Stimulated activated CD4-positive, alpha-beta T cell treated with anti-CD3 and anti-CD28 coated beads, Interleukin-1b, Interleukin-23, amount 100 ng/mL, for 4 hours (primary cell): ENCODE measurements around the gene IRX2.

Experiments
- DNase-seq, 2 donors: peaks; one replicate each; pipeline ENCODE4 v3.0.0-alpha.2; 2020; ENCODE audit warnings: low read depth in 2 of 2

The IRX2 gene

GRCh38 chr5:2741956-2742355 lies 9.5 kb downstream of the IRX2 start:
- DNase-seq, result no peak

DNA sequence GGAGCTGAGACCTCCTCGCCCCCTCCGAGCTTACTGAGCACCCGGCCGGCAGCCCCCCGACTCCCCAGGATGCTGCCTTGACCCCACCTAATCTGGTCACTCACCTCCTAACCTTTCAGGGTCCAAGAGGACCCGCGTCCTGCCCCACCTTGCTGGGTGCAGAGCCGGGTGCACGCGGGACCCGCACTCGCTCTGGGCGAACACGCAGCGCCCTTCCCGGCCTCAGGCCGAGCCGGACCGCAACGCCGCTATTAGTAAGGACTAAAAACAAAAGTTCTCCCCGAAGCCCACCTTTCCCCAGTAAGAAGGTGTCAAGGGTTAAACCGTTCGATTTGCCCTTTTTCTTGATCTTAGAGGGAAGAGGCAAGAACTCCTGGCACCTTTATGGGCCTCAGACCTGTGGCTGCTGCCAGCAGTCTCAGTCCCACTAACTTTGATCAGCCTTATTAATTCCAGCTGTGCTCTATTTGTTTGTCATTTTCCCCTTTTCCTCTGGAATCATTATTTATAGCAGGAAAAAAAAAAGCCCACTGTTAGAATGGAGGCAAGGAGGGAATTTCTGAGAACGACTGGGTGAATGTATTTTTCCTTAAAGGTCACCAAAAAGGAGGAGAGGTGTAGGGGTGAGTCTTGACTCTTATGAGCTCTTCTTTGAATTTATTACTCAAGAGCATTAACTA lies 10.5 kb downstream of the IRX2 start:
- DNase-seq, result no peak

DNA sequence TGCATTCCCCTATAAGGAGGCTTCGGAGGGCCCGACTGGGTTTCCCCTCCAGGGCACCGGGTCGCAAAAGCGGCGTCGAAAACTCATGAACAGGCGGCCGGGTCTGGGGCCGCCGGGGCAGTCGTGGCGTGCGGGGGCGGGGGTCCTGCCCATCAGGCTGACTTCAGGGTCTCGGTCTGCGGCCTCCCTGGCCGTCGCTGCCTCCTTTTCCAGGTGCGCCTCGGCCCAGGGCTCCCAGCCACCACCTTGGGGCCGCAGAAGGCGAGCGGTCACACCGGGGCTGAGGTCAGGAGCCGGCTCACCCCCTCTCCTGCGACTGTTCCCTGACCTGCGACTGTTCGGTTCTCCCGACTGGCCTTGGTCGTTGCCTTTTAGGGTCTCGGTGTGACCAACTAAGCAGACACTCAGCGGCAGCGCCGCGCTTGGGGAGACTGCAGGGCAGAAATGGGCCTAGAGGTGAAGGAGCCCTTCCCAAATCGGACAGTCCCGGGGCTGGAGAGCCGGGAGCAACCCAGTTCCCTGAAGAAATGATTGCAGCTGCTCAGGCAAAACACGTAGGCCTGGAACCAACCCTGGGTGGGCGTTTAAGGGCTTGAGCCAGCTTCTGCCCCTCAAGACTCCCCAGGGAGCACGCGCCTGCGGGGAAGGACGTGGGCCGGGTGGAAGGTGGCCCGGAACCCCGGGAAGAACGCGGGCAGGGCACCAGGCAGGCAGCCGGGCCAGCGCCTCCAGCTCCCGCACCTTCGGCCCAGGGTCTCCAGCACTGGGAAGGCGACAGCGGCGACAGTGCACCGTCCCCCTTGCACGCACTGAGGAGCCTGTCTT lies 11.2 kb downstream of the IRX2 start:
- no peak for DNase-seq

DNA sequence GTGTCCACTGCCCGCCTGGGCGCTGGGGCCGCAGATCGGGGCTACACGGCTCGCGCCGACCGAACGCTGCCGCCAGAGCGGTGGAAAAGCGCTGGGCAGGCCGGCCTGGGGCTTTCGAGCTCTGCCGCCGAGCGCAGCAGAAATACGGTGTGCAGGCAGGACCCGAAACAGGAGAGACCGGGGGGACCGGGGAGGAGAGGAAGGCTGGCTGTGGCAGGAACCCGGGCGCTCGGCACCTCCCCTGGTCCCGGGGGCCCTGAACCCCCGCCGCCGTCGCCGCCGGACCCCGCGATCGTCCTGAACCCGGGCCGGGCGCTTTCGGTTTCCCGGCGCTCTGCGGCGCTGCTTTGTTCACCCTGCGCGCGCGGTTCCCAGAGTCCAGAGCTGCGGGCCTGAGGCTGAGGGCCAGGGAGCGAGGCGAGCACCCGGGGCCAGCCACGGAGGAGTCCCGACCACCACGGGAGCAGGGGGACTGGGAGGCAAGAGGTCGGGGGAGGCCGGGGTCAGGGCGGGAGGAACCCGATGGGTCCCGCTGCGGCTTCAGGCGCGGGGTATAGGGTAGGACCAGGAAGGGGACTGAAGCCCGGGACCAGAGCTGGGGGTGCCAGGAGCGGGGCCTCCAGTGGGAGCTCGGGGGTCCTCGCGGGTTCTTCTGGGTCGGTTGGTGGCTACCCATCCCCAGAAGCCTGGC lies 12.0 kb downstream of the IRX2 start:
- no peak for DNase-seq

DNA sequence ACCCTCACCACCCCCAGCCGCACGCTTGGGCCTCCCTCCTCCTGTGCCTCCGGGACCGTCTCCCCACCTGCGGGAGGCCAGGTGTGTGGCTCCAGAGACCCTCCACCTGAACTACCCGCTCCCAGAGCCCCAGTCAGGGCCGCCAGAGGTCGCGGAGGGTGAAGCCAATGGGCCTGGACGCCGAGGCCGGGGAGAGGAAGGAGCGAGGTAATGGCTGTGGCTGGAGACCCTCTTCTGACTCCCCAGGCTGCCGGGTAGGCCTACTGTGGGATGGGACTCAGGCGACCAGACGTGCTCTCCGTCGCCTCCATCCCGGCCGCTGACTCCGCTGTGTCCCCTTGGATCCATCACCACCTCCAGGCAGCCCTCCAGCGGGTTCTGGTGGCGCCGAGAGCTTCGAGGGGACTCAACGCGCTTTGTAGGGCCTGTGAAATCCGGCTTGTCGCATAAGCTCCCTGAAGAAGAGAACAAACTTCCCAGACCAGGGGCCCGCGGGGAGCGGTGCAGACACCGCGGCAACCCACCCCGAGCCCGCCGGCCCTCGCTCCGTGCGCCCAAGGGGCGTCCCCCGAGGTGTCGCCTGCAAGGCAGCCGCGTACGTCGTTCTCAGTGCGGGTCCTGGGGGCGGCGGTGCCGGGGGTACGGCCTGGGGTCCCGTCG lies 12.6 kb downstream of the IRX2 start:
- DNase-seq, result no peak

DNA sequence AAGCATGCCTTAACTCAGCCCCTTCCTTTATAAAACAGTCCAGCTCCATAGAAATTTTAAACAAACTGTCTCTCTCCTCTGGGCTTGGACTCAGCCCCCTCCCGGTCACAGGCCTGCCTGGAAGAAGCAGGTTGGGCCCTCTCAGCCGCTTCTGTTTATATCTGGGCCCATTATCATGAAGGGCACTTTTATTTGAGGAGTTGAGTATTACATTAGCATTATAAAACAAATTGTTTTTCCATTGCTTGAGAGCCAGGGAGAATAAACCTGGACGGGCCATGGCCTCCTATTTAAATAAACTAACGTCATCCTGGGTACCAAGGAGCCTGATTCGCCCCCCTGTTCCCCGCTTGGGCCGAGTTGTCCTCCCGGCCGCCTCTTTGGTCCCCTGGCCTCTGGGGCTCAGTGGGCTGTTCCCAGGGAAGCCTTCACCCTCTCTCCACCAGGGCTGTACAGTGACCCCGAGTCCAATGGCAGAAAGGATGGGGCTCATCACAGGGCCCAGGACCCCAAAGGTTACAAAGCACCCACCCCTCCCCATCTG lies 13.2 kb downstream of the IRX2 start:
- no peak for DNase-seq

GRCh38 chr5:2737273-2738155 lies 14.0 kb downstream of the IRX2 start:
- no peak for DNase-seq

- no peak for DNase-seq
These were observed 14.6 kb downstream of the IRX2 start for GRCh38 chr5:2736872-2737271.

DNA sequence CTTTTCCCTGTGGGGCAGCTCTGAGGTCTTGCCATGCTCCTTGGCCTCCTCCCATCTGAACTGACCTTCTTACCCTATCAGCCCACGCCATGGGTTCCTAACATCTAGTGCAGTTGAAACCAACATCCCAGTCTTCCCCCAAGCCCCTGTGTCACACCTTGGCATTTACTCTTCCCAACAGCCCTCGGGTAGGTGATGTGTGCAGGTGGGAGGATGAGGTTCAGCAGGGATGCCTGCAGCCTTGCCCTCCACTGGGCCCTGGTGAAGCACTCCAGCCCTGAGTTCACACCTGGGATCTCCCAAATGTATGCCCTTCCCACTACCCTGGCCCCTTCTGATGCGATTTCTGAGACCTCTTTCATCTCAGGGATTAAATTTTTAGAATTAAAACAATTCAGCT lies 15.5 kb downstream of the IRX2 start:
- DNase-seq, result no peak

- no peak for DNase-seq
These were observed 18.6 kb downstream of the IRX2 start for GRCh38 chr5:2732850-2733249.

DNA sequence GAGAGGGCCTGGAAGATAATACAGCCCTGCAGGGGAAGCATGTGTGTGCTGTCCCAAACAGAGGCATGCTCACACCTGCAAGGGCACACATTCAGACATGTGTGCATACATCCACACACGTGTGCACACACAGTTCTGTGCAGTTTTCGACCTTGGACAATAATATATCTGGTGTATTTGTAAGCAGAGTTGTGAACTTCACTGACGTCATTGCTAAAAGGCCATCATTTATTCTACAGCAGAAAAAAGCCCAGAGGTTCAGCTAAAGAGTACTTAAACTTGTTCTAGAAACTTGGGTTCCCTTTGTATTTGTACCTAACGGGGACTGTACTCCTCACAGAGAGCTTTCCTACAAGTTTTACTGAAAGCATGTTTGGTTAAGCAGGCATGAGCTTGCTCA lies 19.5 kb downstream of the IRX2 start:
- DNase-seq, result no peak

DNA sequence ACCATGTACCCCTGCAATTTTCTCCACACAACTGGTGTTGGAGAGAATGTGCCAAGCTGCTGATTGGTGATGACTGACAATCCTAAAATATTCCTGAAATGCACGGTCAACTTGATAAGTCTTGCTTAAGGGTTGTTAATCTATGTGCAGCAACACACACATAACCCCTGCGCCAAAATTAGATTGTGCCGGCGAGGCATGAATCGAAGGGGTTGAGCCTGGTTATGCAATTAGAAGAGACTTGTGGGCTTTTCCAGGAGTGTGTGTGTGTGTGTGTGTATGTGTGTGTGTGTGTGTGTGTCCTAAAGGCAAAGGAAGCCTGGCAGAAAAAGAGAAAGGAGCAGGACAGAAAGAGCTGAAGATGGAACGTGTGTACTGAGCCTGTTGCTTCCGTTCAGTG lies 22.3 kb downstream of the IRX2 start:
- DNase-seq, result no peak

DNA sequence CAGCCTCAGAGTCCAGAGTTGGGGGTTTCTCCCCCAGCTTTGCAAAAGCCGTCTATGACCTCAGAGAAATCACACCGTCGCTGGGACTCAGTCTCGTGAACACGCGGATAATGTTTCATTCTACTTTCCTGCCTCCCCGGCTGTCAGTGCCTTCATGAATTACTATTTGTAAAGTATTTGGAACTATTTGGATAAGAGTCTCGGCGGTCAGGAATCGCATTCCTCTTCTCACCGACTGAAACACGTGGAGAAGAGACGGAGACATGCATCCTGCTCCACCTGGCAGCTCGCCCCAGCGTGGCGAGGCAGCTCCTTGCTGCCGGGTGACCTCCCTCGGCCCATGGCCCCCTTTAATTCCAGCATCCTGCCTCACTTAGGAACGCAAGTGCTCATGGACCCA lies 23.9 kb downstream of the IRX2 start:
- no peak for DNase-seq

DNA sequence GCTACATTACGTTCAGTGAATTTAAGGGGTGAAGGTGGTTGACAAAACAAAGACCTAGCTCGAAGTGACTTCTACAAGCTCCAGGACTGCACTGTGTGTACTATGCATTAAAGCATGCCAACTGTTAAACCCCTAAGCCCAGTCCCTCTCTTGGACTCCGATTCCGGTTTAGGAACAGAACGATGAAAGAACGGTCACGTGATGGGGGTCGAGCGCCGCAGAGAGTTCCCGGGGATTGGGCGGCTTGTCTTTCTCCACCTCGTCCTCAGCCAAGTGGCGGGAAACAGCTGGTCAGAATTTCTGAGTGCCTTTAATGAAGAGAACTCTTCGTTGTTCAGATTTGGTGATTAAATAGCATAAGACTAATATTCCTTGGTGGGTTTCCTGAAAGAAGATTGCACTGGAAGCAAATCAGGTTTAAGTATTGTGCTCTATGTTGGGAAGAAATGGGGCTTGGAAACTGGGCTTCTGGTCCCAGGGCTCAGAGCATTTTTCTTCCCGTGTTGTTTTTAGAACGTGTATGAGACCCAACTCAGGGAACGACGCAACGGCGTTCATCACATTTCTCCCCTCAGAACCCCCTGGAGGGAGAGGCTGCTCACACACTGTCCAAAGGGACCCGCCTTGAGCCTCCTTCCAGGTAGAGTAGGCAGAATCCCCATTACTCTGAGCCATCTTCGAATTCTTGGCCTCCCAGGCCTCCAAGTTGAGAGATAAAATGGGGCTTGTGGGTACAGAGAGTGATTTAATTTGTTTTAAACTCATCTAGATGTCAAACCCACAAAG lies 25.3 kb downstream of the IRX2 start:
- no peak for DNase-seq

DNA sequence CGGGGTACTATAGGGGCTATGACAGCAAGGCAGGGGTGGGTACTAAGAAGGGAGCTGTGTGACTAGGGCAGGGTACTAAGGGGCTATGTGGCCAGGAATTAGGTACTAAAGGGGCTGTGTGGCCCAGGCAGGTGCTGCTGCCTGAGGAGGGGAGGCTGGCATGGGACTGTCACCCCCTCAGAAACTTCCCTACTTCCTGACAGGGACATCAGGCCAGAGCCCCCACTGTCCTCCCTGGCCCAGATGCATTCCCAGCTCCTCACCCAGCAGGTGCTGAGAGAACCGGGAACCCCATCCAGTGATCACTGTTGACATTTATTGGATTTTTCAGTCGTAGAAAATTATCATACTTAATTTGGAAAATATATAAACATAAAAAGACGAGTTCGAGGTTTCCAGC lies 26.6 kb downstream of the IRX2 start:
- DNase-seq, result no peak

DNA sequence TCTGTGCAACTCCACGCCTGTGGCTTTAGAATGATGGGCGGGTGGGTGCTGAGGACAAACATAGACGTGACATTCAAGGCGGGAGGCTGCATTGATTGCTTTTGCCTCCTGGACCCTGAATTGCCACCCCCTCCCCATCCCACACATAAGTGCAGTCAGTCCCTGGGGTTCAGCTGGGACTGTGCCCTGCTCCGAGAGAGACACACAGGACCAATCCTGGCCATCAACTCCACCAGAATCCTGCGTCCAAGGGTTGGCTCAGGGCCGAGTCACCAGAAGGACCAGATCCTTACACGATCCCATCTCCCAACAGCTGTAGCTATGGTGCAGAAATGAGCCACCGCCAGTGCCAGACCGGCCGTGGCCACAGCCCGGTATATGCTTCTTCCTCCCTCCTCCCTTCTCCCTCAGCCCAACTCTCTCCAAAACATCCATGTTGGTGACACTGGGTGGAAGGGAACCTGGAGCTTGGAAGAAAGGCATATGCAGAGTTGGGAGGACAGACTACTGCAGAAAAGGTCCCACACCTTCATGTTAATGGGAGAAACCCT lies 27.4 kb downstream of the IRX2 start:
- DNase-seq, result no peak

GRCh38 chr5:2722901-2723300 lies 28.6 kb downstream of the IRX2 start:
- DNase-seq, result no peak

DNA sequence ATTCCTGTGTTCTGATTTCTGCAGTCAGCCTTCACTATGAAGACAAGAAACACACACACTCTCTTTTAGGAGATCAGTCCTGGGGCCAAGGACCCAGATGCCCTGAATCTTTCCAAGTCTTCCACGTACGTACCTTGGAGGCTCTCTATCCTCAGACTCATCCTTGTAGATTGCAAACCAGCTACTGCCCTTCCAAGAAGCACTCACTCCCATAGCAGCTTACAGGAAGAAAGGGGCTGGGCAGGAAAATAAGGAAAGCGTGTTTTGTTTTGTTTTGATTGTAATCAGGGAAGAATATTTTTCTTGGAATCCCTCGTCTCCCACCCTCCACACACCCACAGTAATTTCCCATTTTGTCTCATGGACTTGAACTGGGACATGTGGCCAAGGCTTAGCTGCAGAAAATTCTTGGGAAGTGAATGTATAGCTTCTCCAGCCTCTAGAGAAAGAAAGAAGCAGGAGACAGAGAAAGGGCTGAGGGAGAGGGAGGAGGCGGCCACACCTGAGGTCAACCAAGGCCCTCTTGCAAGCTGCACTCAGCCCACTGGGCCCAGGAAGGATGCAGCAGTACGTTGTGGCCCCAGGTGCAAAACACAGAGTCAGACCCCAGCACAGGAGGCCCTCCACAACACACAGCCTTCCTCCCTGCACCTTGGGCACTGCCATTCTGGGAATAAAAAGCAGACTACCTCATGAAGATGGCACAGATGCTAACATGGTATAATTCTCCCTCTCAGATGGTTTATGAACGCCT lies 29.9 kb downstream of the IRX2 start:
- no peak for DNase-seq

DNA sequence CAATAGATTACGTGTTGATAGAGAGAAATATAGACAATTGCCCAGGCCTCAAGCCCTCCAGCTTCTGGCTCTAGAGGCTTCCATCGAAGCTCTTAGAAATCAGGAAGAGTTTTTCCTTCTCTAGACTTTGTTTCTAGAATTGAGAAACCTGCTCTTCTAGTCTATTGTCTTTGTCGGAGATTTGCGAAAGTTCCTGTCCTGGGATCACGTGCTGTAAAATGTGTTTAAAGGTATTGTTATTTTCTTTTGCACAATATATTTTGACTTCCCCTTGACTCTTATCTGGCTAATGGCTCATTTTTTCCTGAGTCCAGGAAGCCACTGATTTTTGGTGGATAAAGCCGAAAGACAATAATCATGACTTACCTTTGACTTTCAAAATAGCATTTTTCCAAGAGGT lies 32.1 kb downstream of the IRX2 start:
- no peak for DNase-seq
